NOMO-1 (cell line): ENCODE measurements around the gene HELZ2.
"Not testable (repeated sequence)": the region's sequence is repeated elsewhere in the genome, so short reads cannot be mapped to it uniquely, and the experiment has no call there.

ENCODE experiments used
- DNase-seq, 2 experiments: peaks; one replicate each; lab custom pipeline; 2025; ENCODE audit not compliant: unreplicated experiment in 2 of 2; lab: John Stamatoyannopoulos, UW

The HELZ2 gene

GRCh38 chr20:63579017-63579694 is 5.1 kb upstream of the HELZ2 start:
- DNase-seq, result peak; percentile 18 to 24

GRCh38 chr20:63578224-63579016 is 4.4 kb upstream of the HELZ2 start:
- no peak for DNase-seq

- DNase-seq, result no peak
Observed at GRCh38 chr20:63577317-63577894, 3.4 kb upstream of the HELZ2 start.

GRCh38 chr20:63576311-63576710 is 2.3 kb upstream of the HELZ2 start:
- no peak for DNase-seq

GRCh38 chr20:63574829-63575743 is 1.0 kb upstream of the HELZ2 start:
- no peak for DNase-seq

GRCh38 chr20:63573647-63574131 is 350 bp downstream of the HELZ2 start:
- DNase-seq, result no peak

GRCh38 chr20:63572788-63573646 is 1.0 kb downstream of the HELZ2 start:
- DNase-seq, result no peak

- DNase-seq, result no peak
Observed at GRCh38 chr20:63572071-63572787, 1.8 kb downstream of the HELZ2 start.

GRCh38 chr20:63571087-63571478 is 3.0 kb downstream of the HELZ2 start:
- not testable (repeated sequence) for DNase-seq

GRCh38 chr20:63570281-63571086 is 3.6 kb downstream of the HELZ2 start:
- DNase-seq, result no peak

GRCh38 chr20:63568986-63569949 is 4.8 kb downstream of the HELZ2 start:
- no peak for DNase-seq

GRCh38 chr20:63568170-63568981 is 5.7 kb downstream of the HELZ2 start:
- peak in 1 of 2 experiments; percentile 19 for DNase-seq

- DNase-seq, result peak; percentile 63 to 85
Observed at GRCh38 chr20:63567386-63568169, 6.5 kb downstream of the HELZ2 start.

GRCh38 chr20:63567136-63567385 is 7.0 kb downstream of the HELZ2 start:
- DNase-seq, result peak; percentile 30 to 50

- no peak for DNase-seq
Observed at GRCh38 chr20:63566395-63567135, 7.5 kb downstream of the HELZ2 start.
